Testis (tissue), 3 donors: ENCODE results near the gene FER1L5. TPM values are rescaled to one million over a fixed set of nuclear protein-coding genes. Genes with fewer than 3 reads are reported as not detected.

Experiments
- DNase-seq: peaks from one replicate; pipeline ENCODE4 v3.0.0-alpha.2; 2019
- H3K27ac ChIP-seq, 2 donors: fragments of 200-600 bp; sonication (generic); one replicate each; pipeline ENCODE4 v1.5.1; 2019
- H3K27me3 ChIP-seq: fragments of 200-600 bp; sonication (generic); one replicate; pipeline ENCODE4 v1.5.1; 2019
- H3K36me3 ChIP-seq: fragments of 200-600 bp; sonication (generic); one replicate; pipeline ENCODE4 v1.5.1; 2017; ENCODE audit warnings: low read depth; ENCODE audit errors: missing control alignments
- H3K4me1 ChIP-seq: fragments of 200-600 bp; sonication (generic); one replicate; pipeline ENCODE4 v1.5.1; 2019
- H3K4me3 ChIP-seq, 2 donors: fragments of 200-600 bp; sonication (generic); one replicate each; pipeline ENCODE4 v1.5.1; 2017 to 2019
- H3K9me3 ChIP-seq: fragments of 200-600 bp; sonication (generic); one replicate; pipeline ENCODE4 v1.5.1; 2017
- CTCF ChIP-seq, 3 experiments: fragments of 450-650 bp in 2 of 3; fragments of 200-600 bp in 1 of 3; sonication (generic) in 1 of 3; IDR thresholded peaks; one replicate each; pipeline ENCODE4 v1.5.1; 2016 to 2019; ENCODE audit warnings: antibody characterized with exemption in 3 of 3, mild to moderate bottlenecking in 2 of 3, moderate library complexity in 1 of 3
- POLR2A ChIP-seq: fragments of 450-650 bp; IDR thresholded peaks from one replicate; pipeline ENCODE4 v1.6.1; 2017; ENCODE audit warnings: antibody characterized with exemption, mild to moderate bottlenecking, moderate library complexity
- WGBS, 2 donors: methylation state at CpG; one replicate each; pipeline ENCODE4 v1.1.5; 2018; 5-methylcytosine and 5-hydroxymethylcytosine counted together
- intact Hi-C: fragments of 100-400 bp; cut with DNase I; formaldehyde crosslinking; loops from one replicate; pipeline ENCODE4 v1.15.1; 2023; ENCODE audit warnings: low total_unique reads
- polyA plus RNA-seq: library from polyadenylated mRNA; stranded (reverse); fragments of 350-450 nt; fragmentation: Illumina TruSeq; extraction: RNeasy Lipid Tissue Mini Kit (QIAGEN cat#74804); gene quantifications from one replicate; pipeline ENCODE4 v1.2.3, GENCODE V29; 2014; ENCODE audit warnings: low read depth, low replicate concordance; ENCODE audit not compliant: insufficient read depth
- total RNA-seq, 2 donors: library from RNA; depleted of rRNA; stranded (reverse); fragments of >200 nt; gene quantifications; one replicate each; pipeline ENCODE4 v1.2.3, GENCODE V29; 2016

FER1L5 gene
- total and polyA plus RNA-seq, 3 donors from 2014 or later: 7.1 to 15.3 (median 15.0) TPM

GRCh38 chr2:96669539-96670215, 27.1 kb downstream of the FER1L5 start:
- Histone ChIP-seq H3K27ac (no peak overlapping the region), H3K36me3 (no peaks in the 10 kb centered on the region), H3K4me3 (no peak overlapping the region), H3K9me3 (no peaks in the 10 kb centered on the region), H3K27me3 (no peaks in the 10 kb centered on the region), H3K4me1 (no peaks in the 10 kb centered on the region)
- intact Hi-C loops: no loop called here
- WGBS, 2 donors: 83 to 85% methylated on average over 9 to 15 of the region's 15 CpGs
- TF ChIP-seq CTCF (IDR thresholded peaks at IDR 0.05) (no peak), POLR2A (no peak)
- DNase-seq: no peak

DNA sequence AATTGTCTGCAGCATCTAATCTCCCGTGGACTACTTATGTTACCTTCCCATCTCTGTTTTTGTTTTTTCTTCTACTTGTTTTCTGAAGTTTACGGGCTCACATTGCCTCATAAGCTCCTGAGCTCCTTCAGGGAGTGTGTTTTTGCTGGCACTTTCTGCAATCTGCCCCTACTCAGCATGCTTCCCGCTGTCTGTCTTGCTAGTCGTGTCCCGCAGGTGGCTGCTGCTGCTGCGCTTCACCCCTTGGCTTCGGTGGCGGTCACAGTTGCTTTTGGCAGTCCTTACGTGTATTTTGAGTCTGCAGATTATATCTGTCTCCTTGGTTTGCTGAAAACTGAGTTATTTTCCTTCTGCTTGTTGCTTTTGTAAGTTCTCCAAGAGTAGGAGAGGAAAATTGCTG, 37.3 kb downstream of the FER1L5 start:
- Histone ChIP-seq H3K36me3 (no peaks in the 10 kb centered on the region), H3K4me3 (no peak overlapping the region), H3K4me1 (no peaks in the 10 kb centered on the region), H3K9me3 (no peaks in the 10 kb centered on the region), H3K27ac (no peak overlapping the region), H3K27me3 (no peaks in the 10 kb centered on the region)
- 41 to 51% methylated on average over 9 of the region's 9 CpGs for WGBS, 2 donors
- intact Hi-C loops: no loop called here
- no peak for DNase-seq
- no peak for TF ChIP-seq POLR2A
- no peak for TF ChIP-seq CTCF (IDR thresholded peaks at IDR 0.05)

DNA sequence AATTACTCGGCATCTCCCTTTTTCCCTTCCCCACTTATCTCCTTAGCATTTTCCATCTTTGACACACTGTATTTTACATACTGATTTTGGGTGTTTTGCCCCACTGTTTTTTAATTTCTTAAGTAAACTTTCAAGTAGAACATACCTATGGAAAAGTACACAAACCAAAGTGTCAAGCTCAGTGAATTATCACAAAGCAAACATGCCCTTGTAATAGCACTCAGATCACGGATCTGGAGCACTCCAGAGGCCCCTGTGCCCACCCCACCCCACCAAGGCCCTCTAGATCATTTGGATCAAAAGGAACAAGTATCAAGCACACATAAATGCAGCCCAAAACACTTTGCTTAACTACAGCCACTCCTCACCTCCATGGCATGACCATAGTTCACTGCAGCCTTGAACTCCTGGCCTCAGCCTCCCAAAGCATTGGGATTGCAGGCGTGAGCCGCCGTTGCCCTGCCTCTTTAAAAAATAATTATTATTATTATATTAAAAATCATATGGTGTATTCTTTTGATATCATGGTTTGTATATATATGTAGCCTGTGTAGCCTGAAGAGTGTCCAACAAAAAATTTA, 38.1 kb downstream of the FER1L5 start:
- no peak overlapping the region for H3K27ac ChIP-seq
- H3K36me3 ChIP-seq: no peaks in the 10 kb centered on the region
- TF ChIP-seq POLR2A (no peak), CTCF (IDR thresholded peaks at IDR 0.05) (no peak)
- H3K9me3 ChIP-seq: no peaks in the 10 kb centered on the region
- no peaks in the 10 kb centered on the region for H3K27me3 ChIP-seq
- 44 to 47% methylated on average over 5 of the region's 5 CpGs for WGBS, 2 donors
- intact Hi-C loops: no loop called here
- no peak overlapping the region for H3K4me3 ChIP-seq
- H3K4me1 ChIP-seq: peaks cover 8% of the 10 kb centered on the region
- DNase-seq: no peak

GRCh38 chr2:96681540-96681939, 39.0 kb downstream of the FER1L5 start:
- Histone ChIP-seq H3K4me1 (peaks cover 15% of the 10 kb centered on the region), H3K4me3 (no peak overlapping the region), H3K27me3 (no peaks in the 10 kb centered on the region), H3K9me3 (no peaks in the 10 kb centered on the region), H3K27ac (no peak overlapping the region), H3K36me3 (no peaks in the 10 kb centered on the region)
- 84 to 89% methylated on average over 4 of the region's 4 CpGs for WGBS, 2 donors
- no peak for TF ChIP-seq POLR2A
- TF ChIP-seq CTCF (IDR thresholded peaks at IDR 0.05): no peak
- intact Hi-C loops: no loop called here
- no peak for DNase-seq

DNA sequence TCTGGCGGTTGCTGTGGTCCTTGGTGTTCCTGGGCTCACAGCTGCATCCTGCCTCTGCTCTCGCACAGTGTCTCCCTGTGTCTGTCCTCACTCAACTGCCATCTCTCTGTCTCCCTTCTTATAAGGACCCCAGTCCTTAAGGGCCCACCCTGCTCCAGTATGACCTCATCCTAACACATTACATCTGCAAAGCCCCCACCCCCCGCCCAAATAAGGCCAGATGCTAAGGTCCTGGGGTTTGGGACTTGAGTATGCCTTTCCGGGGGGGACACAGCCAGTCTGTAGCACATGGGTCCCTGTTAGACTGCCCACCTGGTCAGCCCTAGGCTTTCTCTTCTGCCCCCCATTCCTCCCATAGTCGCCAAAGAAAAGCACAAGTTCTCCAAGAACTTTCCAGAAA, 40.7 kb downstream of the FER1L5 start:
- no peak overlapping the region for H3K27ac ChIP-seq
- TF ChIP-seq POLR2A (no peak), CTCF (IDR thresholded peaks at IDR 0.05) (no peak)
- no peak for DNase-seq
- intact Hi-C loops: no loop called here
- 90 to 97% methylated on average over 5 of the region's 5 CpGs for WGBS, 2 donors
- H3K4me3 ChIP-seq: no peak overlapping the region
- no peaks in the 10 kb centered on the region for H3K9me3 ChIP-seq
- no peaks in the 10 kb centered on the region for H3K36me3 ChIP-seq
- H3K4me1 ChIP-seq: peaks cover 15% of the 10 kb centered on the region
- H3K27me3 ChIP-seq: no peaks in the 10 kb centered on the region
